Cerebellar cortex (tissue), 1 donor: ENCODE measurements around the gene HSPA14.
"Not testable (repeated sequence)": the region's sequence is repeated elsewhere in the genome, so short reads cannot be mapped to it uniquely, and the experiment has no call there.

Experiments used
- DNase-seq: peaks from one replicate; pipeline ENCODE4 v3.0.0-alpha.2; 2015; ENCODE audit warnings: low spot score

HSPA14 gene

GRCh38 chr10:14837003-14837756 lies 926 bp upstream of the HSPA14 start:
- DNase-seq = no peak

GRCh38 chr10:14838582-14839304 lies 637 bp downstream of the HSPA14 start:
- DNase-seq = no peak

- no peak for DNase-seq
Measured at GRCh38 chr10:14839305-14839695, 1.2 kb downstream of the HSPA14 start.

- no peak for DNase-seq
Measured at GRCh38 chr10:14840178-14840577, 2.1 kb downstream of the HSPA14 start.

GRCh38 chr10:14843327-14843988 lies 5.4 kb downstream of the HSPA14 start:
- DNase-seq = peak; percentile 85

GRCh38 chr10:14844948-14845347 lies 6.8 kb downstream of the HSPA14 start:
- no peak for DNase-seq

- no peak for DNase-seq
Measured at GRCh38 chr10:14852236-14852635, 14.1 kb downstream of the HSPA14 start.

- no peak for DNase-seq
Measured at GRCh38 chr10:14855453-14855852, 17.3 kb downstream of the HSPA14 start.

- no peak for DNase-seq
Measured at GRCh38 chr10:14858338-14858960, 20.3 kb downstream of the HSPA14 start.

GRCh38 chr10:14859043-14859442 lies 20.9 kb downstream of the HSPA14 start:
- no peak for DNase-seq

GRCh38 chr10:14859775-14860174 lies 21.7 kb downstream of the HSPA14 start:
- DNase-seq = no peak

- no peak for DNase-seq
Measured at GRCh38 chr10:14860791-14861190, 22.7 kb downstream of the HSPA14 start.

GRCh38 chr10:14864466-14864865 lies 26.4 kb downstream of the HSPA14 start:
- not testable (repeated sequence) for DNase-seq

GRCh38 chr10:14864871-14865270 lies 26.8 kb downstream of the HSPA14 start:
- DNase-seq = not testable (repeated sequence)

GRCh38 chr10:14873090-14873760 lies 35.1 kb downstream of the HSPA14 start:
- DNase-seq = no peak

GRCh38 chr10:14875941-14876340 lies 37.8 kb downstream of the HSPA14 start:
- no peak for DNase-seq

GRCh38 chr10:14876764-14877163 lies 38.7 kb downstream of the HSPA14 start:
- DNase-seq = peak; percentile 30

- DNase-seq = peak; percentile 94
Measured at GRCh38 chr10:14878266-14879123, 40.4 kb downstream of the HSPA14 start, which contains the start of gene SUV39H2. Gene SUV39H2 (plus strand): TSS chr10:14878866. CDS start chr10:14878889, 23 bp downstream.

- peak; percentile 12 for DNase-seq
Measured at GRCh38 chr10:14879124-14879927, 41.2 kb downstream of the HSPA14 start.

- DNase-seq = no peak
Measured at GRCh38 chr10:14879928-14880193, 41.8 kb downstream of the HSPA14 start.
